Calu3 (cell line): ENCODE results near the gene USP2. TPM values are rescaled to one million over a fixed set of nuclear protein-coding genes. Genes with fewer than 3 reads are reported as not detected.

Experiments used
- BruUV-seq: library from RNA; stranded (reverse); fragments of 400-500 nt; replicated peaks from 2 replicates; lab custom pipeline; 2021; lab: Mats Ljungman, UMichigan
- CTCF ChIA-PET: fragments of 300-600 bp; sonication (Branson Sonifier 250); formaldehyde crosslinking; loops from one replicate; lab custom pipeline; 2022; ENCODE audit warnings: antibody characterized with exemption; lab: Charles Lee
- DNase-seq: peaks from one replicate; pipeline ENCODE4 v3.0.0; 2022
- H3K27ac Mint-ChIP-seq: one replicate; pipeline ENCODE4 v1.8.0; 2022; ENCODE audit warnings: mixed read lengths; ENCODE audit not compliant: unreplicated experiment
- H3K27me3 Mint-ChIP-seq: one replicate; pipeline ENCODE4 v1.8.0; 2022; ENCODE audit warnings: mixed read lengths; ENCODE audit not compliant: unreplicated experiment
- H3K36me3 Mint-ChIP-seq: one replicate; pipeline ENCODE4 v1.8.0; 2022; ENCODE audit warnings: mild to moderate bottlenecking, moderate library complexity, mixed read lengths; ENCODE audit not compliant: insufficient read depth, unreplicated experiment
- H3K4me1 Mint-ChIP-seq: one replicate; pipeline ENCODE4 v1.8.0; 2022; ENCODE audit warnings: mild to moderate bottlenecking, low read depth, mixed read lengths; ENCODE audit not compliant: unreplicated experiment
- H3K4me3 Mint-ChIP-seq: one replicate; pipeline ENCODE4 v1.8.0; 2022; ENCODE audit warnings: mild to moderate bottlenecking, low read depth, moderate library complexity, mixed read lengths; ENCODE audit not compliant: unreplicated experiment
- H3K9me3 Mint-ChIP-seq: one replicate; pipeline ENCODE4 v1.8.0; 2022; ENCODE audit warnings: low read depth, mixed read lengths; ENCODE audit not compliant: unreplicated experiment
- CTCF ChIP-seq: fragments of 200-600 bp; IDR thresholded peaks from one replicate; pipeline ENCODE4 v1.8.0; 2022; ENCODE audit warnings: antibody characterized with exemption; ENCODE audit not compliant: unreplicated experiment
- intact Hi-C: fragments of 100-400 bp; cut with micrococcal nuclease; formaldehyde crosslinking; loops from one replicate; pipeline ENCODE4 v1.10.0; 2022; ENCODE audit not compliant: unreplicated experiment
- total RNA-seq: library from RNA; stranded (reverse); gene quantifications from 2 replicates; pipeline ENCODE4 v1.2.3, GENCODE V29; 2022

USP2 gene
- total RNA-seq, 1 experiment from 2014 or later, result 1.1 TPM

- BruUV-seq, result no TSS peak
- no peak for DNase-seq
- Mint-ChIP-seq H3K36me3 (no peaks in the 10 kb centered on the region), H3K4me1 (peaks cover 8% of the 10 kb centered on the region), H3K27me3 (peaks cover 56% of the 10 kb centered on the region), H3K9me3 (no peaks in the 10 kb centered on the region), H3K4me3 (no peak overlapping the region), H3K27ac (no peak overlapping the region)
- intact Hi-C loops, result no loop called here
- TF ChIP-seq CTCF, result no peak
- CTCF ChIA-PET, result no interaction called here
These were observed 30.3 kb downstream of the USP2 start for GRCh38 chr11:119351232-119351631.

- no peaks in the 10 kb centered on the region for H3K36me3 Mint-ChIP-seq
- TF ChIP-seq CTCF, result no peak
- H3K27ac Mint-ChIP-seq, result no peak overlapping the region
- H3K27me3 Mint-ChIP-seq, result peaks cover 65% of the 10 kb centered on the region
- no TSS peak for BruUV-seq
- CTCF ChIA-PET, result no interaction called here
- intact Hi-C loops, result no loop called here
- DNase-seq, result no peak
- peaks cover 8% of the 10 kb centered on the region for H3K4me1 Mint-ChIP-seq
- H3K4me3 Mint-ChIP-seq, result no peak overlapping the region
- H3K9me3 Mint-ChIP-seq, result no peaks in the 10 kb centered on the region
These were observed 31.2 kb downstream of the USP2 start for GRCh38 chr11:119350302-119350701.

GRCh38 chr11:119347940-119348605, 33.4 kb downstream of the USP2 start:
- CTCF ChIA-PET, result interaction anchor here (0.7 to 1.4 kb wide), 2 partner anchors 10 to 34 kb away, joined by 3 read pairs; partner anchors contain the start of gene USP2
- Mint-ChIP-seq H3K4me1 (peaks cover 7% of the 10 kb centered on the region), H3K4me3 (no peak overlapping the region), H3K27ac (no peak overlapping the region), H3K9me3 (no peaks in the 10 kb centered on the region), H3K27me3 (peaks cover 83% of the 10 kb centered on the region), H3K36me3 (no peaks in the 10 kb centered on the region)
- no peak for DNase-seq
- intact Hi-C loops, result no loop called here
- no peak for TF ChIP-seq CTCF
- no TSS peak for BruUV-seq

GRCh38 chr11:119347242-119347641, 34.2 kb downstream of the USP2 start:
- Mint-ChIP-seq H3K4me1 (no peaks in the 10 kb centered on the region), H3K4me3 (no peak overlapping the region), H3K27me3 (peaks cover 83% of the 10 kb centered on the region), H3K9me3 (no peaks in the 10 kb centered on the region), H3K27ac (no peak overlapping the region), H3K36me3 (peaks cover 4% of the 10 kb centered on the region)
- DNase-seq, result no peak
- TF ChIP-seq CTCF, result no peak
- CTCF ChIA-PET, result no interaction called here
- intact Hi-C loops, result no loop called here
- BruUV-seq, result no TSS peak
